HG02642 (cell line): ENCODE data around the gene UBN2.
A peak's percentile ranks its signal among the peaks of the same experiment; 100 is the strongest.

Experiments
- ATAC-seq: cut with Tn5 transposase; IDR thresholded peaks from one replicate; pipeline ENCODE4 v1.9.1; 2021; ENCODE audit warnings: mild to moderate bottlenecking; ENCODE audit not compliant: unreplicated experiment, poor library complexity

The UBN2 gene

DNA sequence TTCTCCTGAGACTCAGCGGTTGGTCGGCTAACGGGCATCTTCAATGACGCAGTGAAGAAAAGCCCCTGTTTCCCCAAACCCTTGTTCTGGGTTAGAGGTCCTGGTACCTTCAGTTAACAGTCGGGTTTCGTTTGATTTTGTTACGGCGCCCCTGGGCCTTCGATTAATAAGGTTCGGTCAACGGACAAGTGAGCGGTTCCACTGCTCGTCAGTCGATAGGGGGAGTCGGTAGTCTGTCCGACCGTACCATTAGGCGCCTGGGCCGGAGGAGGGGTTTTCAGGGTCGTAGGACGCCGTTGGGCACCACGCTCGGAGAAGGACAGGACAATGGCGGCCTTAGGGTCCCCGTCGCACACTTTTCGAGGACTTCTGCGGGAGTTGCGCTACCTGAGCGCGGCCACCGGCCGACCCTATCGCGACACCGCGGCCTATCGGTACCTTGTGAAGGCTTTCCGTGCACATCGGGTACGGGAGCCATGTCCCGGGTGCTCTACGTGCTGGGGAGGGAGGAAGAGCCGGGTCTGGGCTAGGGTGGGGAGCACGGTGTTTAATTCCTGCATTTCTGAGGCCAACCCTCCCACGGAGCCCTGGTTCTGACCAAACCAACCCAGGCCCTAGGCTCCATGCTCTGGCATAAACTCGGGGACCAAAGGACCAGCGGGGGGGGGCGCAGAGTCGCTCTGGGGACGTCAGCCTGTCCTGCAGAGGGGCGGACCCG is 110.2 kb downstream of the UBN2 start, which contains the start of gene FMC1:
Gene FMC1 (plus strand): TSS at position 280 of the 718 bp plus-strand sequence. CDS start 48 bp downstream, at position 328.
- peak; percentile 53 for ATAC-seq

- ATAC-seq, result no peak
Measured at GRCh38 chr7:139341776-139342226, 110.8 kb downstream of the UBN2 start.

GRCh38 chr7:139345042-139345441 is 114.0 kb downstream of the UBN2 start:
- no peak for ATAC-seq

DNA sequence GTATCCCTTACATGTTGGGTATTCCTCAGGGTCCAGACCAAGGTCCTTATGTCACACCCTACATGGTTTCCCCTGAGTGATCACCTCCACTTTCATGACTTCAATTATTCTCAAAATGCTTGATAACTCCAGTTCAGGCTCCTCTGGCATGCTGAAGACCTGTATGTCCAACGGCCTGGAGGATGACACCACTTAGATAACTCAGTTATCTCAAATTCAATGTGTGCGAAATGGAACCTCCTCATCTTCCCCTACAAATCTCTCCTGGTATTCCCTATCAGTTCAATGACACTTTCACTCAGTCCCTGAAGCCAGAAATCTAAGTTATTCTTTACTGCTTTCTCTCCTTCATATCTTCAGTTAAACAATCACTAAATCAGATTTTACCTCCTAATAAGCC is 120.0 kb downstream of the UBN2 start:
- no peak for ATAC-seq

- no peak for ATAC-seq
Measured at GRCh38 chr7:139354729-139355128, 123.7 kb downstream of the UBN2 start.

- no peak for ATAC-seq
Measured at GRCh38 chr7:139355320-139355719, 124.3 kb downstream of the UBN2 start.
